NCI-H2171 (cell line): ENCODE results near the gene KLHL40.

Experiments used
- DNase-seq: peaks from one replicate; lab custom pipeline; 2025; lab: John Stamatoyannopoulos, UW

Gene KLHL40

DNA sequence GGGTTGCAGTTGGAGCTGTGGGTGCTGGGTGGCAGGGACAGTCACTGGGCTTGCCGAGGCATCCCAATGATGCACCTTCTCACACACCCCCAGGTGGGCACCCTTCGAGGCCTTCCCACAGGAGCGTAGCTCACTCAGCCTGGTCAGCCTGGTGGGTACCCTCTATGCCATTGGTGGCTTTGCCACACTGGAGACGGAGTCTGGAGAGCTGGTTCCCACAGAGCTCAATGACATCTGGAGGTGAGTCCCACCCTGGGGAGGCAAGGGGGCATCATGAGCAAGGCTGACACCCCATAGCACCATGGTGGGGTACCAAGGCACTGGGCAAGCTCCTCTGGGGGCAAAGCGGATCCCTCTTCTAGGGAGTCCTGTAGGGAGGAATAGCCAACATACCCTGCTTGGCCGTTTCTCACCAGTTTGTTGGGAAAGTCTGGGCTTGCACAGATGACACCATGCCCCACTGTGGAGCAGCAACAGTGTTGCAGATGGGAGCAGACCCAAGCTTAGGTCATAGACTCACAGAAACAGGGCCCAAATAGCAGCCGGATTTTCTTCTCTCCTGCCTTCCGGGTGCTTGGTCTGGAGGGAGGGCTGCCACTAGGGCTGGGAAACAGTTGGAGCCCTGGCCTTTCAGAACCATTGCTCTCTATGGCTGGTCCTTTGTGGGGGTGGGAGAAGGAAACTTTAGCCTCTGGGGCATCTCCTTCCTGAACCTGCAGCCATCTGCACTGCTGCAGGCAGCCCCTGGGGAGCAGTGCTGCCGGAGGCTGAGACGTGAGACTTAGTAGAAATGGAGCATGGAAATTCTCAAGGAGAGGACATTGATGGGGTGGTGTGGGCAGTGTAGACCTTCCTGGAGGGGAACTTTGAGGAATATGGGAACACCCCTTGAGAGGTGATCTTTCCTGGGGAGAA is 5.7 kb downstream of the KLHL40 start:
- no peak for DNase-seq

DNA sequence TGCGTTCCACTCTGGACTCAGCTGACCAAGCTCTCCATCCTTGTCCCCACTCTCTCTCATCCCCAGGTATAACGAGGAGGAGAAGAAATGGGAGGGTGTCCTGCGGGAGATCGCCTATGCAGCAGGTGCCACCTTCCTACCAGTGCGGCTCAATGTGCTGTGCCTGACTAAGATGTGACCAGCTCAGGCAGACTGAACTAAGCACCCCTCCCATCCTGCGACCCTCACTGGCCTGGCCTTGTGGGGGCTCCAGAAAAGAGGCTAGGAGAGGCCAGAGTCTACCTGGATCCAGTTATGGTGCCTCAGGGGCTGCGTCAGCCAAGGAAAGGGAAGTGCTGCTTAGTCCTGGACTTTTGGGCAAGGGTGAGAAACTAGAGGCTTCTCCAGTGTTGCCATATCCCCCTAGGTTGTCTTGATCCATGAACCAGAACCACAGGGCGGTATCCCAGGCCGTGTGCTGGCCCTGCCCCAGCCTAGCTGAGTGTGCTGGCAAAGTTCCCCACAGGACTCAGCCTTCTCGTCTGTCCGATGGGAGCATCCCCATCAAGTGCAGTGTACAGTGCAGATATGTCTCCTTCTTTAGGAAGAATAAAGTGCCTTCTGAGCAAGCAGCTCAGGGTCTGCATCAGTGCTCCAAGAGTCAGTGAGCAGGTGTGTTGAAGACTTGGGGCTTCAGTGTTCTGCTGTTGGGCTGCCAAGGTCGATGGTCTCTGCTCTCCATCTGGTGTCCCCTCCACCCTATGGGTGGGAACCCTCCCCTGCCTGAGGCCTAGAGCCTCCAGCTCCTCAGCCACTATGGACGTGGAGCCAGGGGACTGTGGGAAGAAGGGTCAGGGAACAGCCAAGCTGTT is 6.7 kb downstream of the KLHL40 start:
- no peak for DNase-seq

DNA sequence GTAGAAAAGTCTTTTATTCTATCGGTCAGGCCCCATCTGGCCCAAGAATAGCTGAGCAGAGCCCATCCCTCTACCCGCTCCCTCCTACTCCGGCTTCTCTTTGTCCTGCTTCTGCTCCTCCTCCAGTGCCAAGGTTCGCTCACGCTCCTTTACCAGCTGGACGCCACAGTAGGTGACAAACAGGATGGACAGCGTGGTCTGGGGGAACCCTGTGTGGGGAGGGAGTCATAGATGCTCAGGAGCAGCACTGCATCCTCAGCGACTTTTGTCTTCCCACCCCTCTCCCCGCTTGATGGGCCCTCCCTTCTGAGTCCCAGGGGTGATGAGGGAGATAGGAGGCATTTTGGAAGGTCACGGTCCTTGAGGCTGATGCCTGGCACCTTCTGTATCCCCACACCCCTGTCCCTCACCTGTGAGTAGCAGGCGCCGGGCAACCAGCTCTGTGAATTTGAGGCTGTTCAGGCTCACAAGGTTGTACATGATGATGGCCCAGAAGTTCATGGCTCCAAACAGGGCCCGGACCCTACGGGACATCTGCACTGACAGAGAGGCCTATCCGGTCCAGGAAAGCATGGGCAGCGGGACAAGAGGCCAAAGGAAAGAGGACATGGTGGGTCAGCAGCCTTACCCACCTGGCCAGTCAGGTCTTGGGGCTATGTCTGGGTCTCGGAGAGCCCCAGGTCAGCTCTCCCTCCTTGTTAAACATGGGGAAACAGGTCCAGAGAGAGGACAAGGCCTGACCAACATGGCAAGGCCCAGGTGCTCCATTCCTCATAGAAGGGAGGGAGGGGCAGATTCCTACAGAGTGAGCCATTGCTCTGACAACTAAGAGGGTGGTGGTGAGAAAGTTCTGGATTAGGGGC is 7.6 kb downstream of the KLHL40 start:
- no peak for DNase-seq

DNA sequence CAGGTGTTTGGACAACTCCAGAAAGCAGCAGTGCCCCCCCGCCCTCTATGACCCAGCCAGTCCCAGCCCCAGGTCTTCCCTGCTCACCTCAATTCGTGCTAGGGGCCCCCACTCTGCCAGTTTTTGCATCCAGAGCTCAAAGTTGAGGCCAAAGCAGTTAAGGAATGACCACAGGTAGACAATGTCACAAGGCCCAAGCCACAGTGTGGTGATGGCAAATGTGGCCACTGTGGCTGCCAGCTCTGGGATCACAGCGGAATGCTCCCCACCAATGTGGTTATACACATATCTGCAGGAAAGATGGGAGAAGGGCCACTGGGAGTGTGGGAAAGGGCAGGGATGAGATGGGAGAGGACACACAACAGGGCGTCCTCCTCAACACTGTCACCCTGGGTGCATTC is 8.2 kb downstream of the KLHL40 start:
- no peak for DNase-seq

DNA sequence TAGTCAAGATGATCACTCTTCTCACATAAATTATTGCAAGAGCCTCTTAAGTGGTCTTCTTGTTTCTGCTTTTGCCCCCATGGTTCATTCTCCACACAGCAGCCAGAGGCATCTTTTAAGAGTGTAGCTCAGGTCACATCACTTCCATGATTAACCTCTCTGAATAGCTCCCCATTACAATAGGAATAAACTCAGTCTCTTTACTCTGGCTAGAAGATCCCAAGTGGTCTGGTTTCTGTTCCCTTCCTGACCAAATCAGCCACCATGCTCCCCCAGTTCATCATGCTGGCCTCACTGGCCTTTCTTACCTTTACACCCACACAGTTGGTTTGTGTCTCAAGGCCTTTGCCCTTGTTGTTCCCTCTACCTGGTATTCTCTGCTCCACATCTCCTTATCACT is 9.0 kb downstream of the KLHL40 start:
- DNase-seq = no peak

DNA sequence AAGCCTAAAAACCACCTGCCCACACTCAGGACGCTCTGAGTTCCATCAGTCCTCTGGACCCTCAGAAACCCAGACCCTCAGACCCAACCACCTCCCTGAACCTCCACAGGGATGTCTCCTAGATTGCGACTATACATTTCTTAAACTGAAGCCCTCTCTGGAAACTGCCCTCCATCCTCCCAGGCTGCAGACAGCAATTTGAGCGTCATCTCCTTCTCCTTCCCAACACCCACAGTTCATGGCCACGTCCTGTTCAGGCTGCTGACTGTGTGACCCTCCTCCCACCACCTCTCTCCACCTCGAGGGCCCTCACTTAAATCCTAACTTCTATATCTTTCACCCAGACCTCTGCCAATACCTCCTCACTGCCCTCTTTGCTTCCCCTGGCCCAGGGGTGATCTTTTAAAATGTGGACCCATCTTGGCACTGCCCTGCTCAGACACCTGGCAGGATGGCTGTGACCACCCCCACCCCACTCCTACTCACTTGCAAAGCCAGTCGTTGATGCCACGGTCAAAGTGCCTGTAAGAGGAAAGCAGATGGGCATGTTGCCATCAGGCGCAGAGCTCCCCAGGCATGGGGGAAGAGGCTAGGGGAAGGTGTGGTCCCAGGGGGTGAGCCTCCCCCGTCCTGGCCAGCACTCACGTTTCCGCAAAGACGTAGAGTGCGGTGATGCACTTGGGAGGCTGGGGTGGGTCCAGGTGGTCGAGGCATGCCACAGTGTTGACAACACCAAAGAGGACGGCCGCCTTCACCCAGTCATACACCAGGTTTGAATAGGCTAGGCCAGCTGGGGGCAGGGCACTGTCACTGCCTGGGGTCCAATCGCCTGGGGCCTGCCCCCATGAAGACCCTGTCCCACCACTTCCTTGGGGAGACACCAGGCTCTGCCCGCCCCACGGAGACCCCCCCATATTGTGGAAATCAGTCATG is 11.3 kb downstream of the KLHL40 start:
- no peak for DNase-seq

DNA sequence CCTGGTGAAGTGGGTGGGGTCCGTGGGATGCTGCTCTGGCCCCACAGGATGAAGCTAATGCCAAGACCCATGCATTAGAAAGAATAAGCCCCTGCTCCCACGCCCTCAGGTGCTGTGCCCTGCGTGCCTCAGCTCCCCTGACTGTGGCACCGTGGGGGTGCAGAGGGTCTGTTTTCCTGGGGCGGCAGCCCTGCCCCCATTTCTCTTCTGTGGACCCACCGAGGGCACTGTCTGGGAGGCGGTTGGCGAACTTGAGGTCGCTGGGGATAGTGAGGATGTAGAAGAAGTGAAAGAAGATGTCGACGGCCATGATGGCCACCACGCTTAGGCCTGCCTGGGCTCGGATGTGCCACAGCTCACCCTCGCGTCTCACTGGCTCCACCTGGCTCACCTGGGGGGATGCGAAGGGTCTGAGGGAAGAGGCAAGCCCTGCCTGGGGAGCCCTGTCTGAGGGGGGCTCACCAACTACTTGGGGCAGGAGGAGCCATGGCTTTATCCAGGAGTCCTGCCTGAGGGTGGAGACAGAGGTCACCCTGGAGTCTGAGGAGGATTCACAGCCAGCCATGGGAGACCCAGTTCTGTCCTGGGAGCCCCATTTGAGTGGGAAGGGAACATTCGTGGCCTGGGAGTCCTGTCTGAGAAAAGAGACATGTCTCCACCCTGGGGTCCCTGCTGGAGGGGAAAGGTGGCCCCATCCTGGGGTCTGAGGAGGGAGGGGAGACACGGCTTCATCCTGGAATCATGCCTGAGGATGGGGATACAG is 12.1 kb downstream of the KLHL40 start:
- no peak for DNase-seq

DNA sequence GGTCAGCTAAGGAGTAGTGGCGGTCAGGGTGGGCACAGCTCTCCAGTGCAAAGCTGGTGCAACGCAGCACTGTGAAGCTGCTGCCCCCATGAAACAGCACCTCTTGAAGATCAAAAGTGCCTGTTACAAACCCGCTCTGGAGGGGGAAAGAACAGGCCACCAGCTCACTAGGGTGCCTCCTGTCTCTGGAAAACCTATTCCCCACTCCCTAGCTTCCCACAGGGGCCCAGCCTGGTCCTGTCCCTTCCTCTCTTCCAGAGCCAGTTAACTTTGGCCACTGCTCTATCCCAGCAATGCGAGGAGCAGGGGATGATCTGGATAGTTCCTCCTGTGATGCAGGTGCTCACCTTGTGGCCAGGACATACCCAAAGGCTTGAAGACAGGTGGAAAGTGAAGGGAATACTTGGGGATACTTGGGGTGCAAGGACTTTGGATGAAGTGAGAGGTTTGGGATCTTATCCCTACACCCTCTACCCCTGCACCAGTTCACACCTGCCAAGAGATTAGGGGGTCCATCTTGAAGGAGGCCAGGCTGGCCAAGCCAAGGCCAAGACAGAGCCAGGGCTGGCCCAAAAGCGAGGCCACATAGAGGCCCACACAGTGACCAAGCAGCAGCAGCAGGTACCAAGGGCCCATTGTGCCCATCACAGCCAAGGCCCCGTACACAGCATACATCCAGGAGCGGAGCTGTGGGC is 13.0 kb downstream of the KLHL40 start:
- no peak for DNase-seq

DNA sequence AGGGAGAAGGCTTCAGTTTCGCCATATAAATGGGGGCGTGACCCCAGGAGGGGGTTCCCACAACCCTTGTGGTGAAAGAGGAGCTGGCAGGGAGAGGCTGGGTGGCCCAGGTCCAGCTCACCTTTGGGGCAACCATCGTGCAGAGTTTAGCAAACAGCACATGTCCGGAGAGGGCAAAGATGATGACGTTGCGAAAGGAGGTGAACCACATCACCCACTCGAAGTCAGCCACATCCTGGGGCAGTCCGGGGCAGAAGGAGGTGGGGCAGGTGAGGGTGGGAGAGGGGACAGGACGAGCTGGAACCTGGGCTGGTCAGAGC is 13.5 kb downstream of the KLHL40 start:
- no peak for DNase-seq

DNA sequence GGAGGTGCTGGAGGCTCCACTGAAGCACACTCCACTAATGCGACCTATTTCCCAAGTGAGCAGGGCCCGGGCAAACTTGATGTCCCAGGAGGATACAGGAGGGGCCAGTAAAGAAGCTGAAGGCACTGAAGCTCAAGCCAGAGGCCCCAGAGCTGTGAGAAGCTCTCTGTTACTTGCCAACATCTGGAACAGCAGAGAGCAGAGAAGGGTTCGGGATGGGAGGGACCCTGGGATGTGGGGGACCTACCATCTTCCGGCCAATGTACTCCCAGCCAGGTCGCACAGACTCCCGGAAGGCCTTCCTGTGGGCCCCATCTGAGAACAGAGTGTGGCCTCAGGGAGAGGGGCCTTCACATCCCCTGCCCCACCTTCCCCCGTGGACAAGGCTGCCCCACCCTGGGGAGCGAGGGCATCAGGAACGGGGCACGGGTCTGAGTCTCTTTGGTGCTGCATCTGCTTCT is 14.2 kb downstream of the KLHL40 start:
- no peak for DNase-seq

DNA sequence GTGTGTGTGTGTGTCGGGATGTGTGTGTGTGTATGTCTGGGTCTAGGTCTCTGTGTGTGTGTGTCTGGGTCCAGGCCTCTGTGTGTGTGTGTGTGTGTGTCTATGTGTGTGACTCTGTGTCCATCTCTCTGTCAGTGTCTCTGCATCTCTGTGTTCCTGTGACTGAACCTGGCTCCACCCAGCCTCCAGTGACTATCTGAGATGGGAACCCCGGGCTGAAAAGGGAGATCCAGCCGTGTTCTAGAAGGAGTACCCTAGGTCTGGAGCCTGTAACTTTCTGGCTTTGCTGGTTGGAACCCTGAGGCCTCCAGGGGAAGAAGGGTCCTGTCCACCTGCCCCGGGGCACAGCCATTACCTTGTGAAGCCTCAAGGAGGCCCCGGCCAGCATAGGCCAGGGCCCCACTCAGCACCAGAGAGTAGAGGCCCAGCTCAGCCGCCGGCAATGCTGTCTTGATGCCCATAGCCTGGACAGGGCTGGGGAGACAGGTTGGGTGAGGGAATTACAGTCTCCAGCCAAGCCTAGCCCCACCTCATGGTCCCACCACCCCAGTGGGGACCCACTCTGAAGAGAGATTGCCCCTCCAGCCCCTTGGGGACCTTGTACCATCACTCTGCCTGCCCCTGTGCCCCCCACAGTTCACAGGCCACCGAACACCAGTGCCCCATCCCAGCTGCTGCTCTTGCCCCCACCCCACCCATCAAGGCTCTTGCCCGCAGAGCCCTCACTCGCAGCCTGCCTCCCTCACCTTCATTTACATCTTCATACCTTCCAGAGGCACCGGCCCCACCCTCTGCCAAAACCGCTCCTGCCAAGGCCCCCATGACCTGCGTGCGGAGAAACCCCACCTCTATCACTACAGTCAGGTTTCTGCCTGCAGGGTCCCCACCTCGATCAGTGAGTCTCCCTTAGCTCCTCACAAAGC is 15.3 kb downstream of the KLHL40 start:
- DNase-seq = no peak

DNA sequence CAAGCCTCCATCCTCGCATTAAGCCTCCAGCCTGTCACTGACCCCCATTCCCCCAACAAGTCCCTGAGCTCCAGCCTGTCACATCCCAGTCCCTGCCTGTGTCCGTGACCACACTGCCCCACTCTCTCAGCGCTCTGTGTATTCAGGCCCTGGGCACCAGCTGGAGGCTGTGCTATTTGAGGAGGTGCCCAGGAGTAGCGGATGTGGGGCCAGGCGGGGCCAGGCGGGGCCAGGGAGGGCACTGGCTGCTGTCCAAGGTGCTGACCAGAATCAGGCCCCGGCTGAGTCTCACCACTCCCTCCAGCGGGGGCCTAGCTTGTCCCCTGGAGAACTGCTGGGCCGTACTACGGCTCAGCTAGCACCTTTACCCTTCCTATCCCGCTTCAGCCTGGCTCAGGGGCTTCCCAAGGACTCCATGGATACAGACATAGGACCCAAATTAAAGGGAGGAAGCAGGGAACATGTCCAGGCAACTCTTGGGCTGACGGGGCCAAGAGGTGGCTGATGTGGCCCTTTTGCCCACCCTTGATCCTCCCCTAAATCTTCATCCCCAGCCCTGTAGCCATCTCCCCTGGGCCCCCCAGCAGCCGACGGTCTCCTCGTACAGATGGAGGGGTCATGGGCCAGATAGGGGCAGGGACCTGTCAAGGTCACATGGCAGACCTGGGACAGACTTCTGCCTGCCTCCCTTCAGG is 16.2 kb downstream of the KLHL40 start:
- no peak for DNase-seq

DNA sequence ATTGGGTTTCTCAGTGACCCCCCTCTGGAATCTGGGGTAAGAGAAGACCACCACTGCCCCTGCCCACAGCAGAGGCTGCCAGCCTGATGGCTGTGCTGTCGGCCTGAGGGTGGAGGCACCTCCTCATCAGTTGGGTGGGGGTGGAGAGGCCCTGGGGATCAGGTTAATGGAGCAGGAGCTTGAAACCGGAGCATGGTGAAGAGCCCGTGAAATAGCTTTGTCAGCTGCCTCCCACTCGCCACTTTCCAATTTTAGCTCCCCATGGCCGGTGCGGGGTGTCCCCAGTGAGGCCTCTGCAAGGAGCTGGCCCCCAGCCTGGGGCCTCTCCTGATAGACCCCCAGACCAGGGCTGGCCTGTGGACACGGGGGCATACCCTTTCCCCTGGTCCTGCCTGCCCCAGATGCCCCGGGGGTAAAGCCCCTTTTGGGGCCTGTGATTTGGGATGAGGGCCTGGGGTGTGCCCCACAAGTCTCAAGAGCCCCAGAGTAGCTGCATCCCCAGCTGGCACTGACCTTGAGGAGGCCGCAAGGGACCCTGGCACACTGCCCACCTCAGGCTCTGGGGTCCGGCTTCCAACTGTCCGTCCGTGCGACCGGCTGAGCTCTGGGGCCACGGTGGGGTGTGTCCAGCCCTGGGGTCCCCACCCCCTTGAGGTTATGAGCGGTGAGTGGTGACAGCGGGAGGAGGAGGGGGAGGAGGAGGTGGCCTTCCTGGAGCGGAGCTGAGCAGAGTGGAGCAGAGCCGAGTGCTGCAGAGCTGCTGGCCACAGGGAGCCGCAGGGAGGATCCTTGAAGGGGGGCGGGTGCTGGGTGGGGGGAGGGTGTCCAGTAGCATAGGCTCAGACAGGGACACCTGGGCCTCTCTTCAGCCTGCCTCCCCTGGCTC is 17.0 kb downstream of the KLHL40 start, which contains the start of gene HHATL:
Gene HHATL (minus strand): TSS at position 733 of the 886 bp plus-strand sequence. CDS start 1,972 bp downstream, outside the sequence.
- DNase-seq = no peak

DNA sequence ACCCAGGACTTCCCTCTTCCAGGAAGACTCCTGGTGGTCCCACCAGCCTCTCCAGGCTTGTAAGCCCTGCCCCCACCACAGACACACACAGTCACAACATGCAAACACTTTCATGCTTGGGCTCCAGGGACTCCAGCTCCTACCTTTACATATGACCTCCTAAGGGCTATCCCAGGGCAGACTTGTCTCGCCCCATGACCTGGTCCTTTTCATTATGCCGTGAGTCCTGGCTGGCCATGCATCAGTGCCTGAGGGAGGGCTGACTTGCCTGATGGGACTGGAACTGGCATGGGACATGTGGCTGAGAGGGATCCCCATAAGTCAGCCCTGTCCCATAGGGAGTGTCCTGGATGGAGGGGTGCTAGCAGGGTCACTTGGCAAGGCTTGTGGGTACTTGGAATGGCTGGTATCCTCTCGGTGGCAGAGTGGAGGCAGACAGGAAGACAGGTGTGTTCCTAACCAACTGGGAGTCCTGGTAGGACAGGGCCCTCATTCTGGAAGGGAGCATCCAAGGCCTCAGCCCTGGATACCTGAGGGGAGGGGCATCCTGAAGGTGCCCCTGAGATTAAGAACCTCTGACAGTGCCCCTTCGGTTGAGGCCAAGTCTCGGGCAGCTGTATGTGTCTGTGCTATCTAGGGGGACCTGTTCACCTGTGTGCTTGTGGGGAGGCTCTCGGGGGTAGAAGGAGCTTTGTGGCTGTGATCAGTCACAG is 17.8 kb downstream of the KLHL40 start:
- no peak for DNase-seq

DNA sequence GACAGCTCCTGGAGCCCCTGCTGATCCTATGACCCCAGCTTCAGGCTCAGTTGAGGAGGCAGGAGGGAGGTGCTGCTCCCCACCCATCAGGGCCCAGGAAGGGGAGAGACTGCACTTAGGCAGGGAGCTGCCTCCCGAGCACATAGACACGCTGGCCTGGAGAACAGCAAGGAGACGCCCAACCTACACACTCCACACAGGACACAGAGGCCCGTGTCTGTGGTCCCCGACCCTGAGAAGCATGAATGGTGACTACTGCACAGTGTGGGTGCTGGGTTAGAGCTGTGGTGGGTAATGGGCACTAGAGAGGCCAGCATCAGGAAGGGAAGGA is 18.3 kb downstream of the KLHL40 start:
- DNase-seq = no peak

DNA sequence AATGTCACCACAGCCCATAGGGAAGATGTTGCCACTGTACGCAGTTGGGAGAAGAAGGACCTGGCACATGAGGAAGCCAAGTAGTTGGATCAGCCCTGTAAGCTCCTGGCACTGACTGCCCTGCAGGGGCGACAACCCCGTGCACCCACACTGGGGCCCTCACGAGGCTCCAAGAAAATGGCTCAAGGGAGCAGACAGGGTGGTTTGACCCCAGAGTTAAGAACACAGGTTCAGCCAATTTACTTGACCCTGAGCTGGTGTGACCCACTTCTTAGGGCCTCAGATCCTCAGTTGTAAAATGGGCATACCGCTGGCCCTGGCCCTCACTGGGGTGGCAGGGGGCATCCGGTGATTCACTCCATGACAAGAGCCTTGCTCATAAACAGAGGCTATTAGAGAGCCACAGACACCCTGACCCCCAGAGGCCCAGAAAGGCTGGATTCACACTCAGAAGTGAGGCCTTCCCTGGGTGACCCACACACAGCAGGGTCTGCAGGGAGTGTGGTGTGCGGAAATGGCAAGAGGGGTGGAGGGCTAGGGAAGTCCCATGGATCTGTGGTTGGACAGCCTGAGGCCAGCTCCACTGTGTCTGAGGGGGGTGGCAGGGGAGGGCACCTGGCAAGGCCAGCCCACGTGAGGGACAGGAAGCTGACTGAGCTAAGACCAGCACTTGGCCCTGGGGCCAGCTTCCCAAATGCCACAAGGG is 19.0 kb downstream of the KLHL40 start:
- DNase-seq = no peak
